GM18519 (cell line): ENCODE data around the gene CGRRF1.
A peak's percentile ranks its signal among the peaks of the same experiment; 100 is the strongest.

Experiments used
- ATAC-seq: cut with Tn5 transposase; IDR thresholded peaks from one replicate; pipeline ENCODE4 v1.9.1; 2021; ENCODE audit warnings: mild to moderate bottlenecking, moderate library complexity; ENCODE audit not compliant: unreplicated experiment, low FRiP score

Gene CGRRF1, protein sequence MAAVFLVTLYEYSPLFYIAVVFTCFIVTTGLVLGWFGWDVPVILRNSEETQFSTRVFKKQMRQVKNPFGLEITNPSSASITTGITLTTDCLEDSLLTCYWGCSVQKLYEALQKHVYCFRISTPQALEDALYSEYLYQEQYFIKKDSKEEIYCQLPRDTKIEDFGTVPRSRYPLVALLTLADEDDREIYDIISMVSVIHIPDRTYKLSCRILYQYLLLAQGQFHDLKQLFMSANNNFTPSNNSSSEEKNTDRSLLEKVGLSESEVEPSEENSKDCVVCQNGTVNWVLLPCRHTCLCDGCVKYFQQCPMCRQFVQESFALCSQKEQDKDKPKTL

DNA sequence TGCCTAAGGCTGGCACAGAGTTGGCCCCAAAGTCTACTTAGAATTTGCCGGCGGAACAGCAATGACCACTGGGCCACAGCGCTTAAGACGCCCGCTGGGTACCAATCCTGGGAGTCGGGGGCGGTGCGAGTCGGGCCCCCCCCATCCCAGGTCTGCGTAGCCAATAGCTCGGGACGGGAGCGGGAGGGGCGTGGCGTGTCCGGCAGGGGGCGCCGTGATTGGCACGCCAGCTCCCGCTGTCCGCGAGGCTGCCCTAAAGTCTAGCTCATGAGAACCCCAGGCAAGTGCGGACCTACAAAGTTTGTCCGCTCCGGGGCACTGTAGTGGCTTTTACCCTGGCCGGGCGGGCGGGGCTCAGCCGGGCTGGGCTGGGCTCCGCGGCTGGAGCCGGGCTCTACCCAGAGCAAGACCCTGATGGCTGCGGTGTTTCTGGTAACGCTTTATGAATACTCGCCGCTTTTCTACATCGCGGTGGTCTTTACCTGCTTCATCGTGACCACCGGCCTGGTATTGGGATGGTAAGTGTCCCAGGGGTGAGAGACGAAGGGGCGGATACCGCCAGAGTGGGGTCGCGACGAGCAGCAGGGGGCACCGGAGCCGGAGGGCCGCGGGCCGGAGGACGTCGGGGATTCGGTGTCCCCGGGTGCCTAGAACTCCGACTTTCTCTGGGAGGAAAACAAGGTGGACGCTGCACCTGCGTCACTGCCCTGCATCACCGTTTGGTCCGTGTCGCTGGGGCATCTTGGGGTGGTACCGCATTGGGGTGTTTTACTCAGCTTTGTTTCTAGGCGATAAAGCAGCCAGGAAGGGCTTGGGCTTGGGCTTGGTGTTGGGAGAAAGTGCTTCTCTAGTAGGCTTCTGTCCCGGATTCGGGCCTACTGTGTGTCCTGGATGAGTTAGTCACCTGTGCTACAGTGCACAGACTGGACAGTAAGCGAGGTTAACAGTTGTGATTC is at the start of gene CGRRF1:
Gene CGRRF1 (plus strand): TSS at position 361 of the 956 bp plus-strand sequence. CDS start 54 bp downstream, at position 415.
- ATAC-seq = peak; percentile 90

DNA sequence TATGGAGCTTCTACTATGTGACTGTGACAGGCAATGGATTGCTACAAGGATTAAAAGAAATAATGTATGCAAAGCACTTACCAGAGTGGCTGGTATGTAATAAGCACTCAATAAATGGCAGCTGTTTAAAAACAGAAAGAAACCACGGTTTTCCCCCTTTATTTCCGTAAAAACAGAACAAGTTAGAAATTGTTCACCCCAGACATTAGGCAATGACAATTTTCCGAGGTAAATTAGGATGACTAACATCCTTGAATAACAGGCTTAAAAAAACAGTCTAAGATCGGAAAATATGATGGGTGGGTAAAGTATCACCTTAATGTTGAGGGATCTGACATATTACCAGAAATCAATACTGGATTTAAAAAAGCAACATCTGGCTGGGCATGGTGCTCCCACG is 47.7 kb upstream of the CGRRF1 start:
- ATAC-seq = no peak

DNA sequence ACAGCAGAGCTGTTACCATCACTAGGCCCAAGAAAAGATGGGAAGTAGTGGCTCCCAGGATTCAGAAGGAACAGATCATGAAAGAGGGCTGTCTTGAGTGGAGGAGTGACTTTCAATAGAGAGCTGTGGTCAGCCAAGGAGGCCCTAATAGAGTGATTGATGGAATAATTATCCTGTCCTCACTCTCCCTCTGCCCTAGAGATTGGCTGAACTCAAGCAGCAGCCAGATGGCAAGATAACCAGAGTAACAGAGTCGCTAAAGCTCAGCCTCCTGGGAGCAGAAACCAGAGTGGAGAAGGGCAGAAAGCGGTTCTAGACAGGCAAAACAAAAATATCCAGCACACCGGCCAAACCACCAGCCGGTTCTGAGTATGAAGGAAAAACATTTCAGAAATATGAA is 44.1 kb upstream of the CGRRF1 start:
- no peak for ATAC-seq

DNA sequence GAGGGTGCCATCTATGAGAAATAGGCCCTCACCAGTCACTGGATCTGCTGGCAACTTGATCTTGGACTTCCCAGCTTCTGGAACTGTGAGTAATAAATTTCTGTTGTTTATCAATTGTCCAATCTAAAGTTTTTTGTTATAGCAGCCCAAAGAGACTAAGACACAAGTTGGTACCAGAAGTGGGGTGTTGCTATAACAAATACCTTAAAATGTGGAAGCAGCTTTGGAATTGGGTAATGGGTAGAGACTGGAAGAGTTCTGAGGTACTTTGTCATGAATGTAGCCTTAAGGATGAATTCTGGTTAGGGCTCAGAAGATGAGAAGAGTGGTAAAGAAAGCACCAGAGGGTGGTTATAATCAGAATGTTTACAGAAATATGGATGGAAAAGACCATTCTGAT is 42.4 kb upstream of the CGRRF1 start:
- ATAC-seq = no peak

DNA sequence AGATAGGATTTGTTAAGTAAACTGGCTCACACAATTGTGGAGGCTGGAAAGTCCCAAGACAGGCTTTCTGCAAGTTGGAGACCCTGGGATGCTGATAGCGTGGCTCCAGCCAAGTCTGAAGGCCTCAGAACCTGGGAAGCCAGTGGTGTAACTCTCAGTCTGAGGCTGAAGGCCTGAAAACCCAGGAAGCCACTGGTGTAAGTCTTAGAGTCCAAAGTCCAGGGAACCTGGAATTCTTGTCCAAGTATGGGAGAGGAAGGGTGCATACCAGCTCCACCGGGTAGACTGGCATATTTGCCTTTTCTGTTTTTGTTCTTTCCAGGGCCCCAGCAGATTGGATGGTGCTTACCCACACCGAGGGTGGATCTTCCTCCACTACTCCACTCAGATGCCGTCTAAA is 39.0 kb upstream of the CGRRF1 start:
- no peak for ATAC-seq

DNA sequence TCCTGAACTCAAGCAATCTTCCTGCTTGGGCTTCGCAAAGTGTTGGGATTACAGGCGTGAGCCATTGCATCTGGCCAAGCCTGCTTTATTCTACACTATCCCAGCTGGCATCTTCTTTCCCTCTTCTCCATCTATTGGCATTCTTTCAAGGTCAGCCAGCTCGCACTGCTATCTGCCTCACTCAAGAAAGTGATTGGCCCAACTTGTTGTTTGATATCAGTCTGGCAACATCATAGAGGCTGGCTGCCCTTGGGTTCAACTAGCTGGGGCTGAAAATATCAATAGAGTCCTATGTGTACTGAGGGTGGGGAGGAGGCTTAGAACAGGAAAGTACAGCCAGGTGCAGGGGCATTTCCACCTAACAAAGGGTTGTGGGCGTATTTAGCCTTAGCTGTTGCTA is 38.1 kb upstream of the CGRRF1 start:
- ATAC-seq = no peak

DNA sequence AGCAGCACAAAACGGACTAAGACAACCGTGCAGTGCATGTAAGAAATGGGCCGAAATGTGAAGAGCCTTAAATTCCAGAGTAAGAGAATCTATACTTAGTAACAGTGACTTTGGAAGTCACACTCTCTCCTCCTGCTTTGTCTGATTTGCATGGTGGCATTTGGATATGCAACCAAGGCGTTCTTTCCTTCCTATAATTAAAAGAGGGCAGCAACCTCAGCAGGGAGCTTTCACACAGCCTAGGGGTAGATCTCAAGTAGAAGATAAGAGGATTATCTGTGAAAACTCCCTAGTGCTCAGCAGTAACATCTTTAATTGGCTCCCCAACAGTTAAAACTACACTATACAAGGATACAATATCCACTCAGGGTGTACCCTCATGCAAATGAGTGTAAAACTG is 37.4 kb upstream of the CGRRF1 start:
- no peak for ATAC-seq

DNA sequence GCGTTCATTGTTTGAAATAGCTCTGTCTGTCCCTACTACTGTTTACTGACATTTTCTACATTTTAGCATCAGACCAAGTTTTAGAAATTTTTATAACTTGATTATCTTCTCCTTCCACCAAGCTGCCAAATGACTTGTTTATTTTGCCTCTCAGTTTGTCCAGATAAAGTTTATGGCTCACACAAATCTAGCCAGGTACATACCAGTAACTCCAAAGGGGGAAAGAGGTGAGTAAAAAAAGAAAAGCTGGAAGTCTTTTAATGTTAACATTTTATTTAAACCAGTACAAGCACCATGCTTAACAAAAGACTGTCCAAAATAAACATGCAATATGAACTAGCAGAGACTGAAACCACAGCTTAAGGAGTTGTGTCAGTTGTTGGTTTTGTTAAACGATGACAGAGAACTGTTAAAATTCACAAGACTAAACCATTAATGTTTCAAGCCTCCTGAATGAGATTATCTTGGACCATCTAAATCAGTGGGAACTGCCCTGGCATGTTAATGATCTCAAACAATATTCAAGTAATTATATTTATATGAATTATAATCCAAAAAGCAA is 35.4 kb upstream of the CGRRF1 start:
- ATAC-seq = no peak

DNA sequence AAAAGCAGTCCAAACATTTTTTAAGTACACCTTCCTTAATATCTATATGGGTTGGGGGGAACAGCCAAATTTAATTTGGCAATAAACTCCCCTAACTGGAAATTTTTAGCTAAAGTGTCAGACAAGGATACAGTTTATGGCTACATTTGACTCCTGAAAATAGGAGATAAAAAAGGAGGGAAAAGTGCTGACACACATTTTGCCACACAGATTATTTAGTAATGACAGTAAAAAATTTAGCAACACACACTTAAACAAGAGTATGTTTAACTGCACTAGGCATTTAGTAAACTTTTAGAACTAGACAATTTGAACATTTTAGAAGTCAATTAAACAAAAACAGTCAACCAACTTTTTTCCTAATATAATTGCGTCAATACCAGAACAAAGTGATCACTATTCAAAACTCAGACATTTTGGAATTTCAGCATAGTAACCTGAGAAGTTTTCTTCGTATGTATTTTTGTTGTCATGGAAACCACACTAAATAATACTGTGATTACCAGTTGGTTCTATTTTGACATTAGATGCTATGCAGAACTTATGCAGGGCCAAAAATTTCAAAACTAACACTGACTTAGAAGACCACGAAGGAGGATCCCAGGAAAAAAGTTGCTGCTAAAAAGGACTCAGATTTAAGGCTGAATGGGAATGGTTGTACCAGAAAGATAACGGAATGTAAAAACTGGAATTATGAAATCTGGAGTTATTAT is 34.4 kb upstream of the CGRRF1 start:
- no peak for ATAC-seq

DNA sequence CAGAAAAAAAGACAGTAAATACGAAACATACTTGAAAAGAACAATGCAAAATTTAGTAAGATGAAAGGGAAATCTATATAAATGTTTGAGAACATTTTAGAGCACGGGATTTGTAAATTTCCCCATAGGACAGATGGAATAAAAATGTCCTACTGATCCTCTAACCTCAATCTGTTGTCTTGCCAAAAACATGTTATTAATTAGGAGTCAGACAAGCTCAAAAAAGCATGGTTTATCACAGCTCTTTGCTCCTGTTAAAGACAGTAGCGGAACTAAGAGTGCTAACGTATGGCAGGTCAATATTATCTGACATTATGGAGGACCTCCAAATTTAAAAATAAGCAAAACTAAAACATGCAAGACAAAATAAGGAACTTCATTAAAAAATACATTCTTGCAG is 33.8 kb upstream of the CGRRF1 start:
- ATAC-seq = no peak

DNA sequence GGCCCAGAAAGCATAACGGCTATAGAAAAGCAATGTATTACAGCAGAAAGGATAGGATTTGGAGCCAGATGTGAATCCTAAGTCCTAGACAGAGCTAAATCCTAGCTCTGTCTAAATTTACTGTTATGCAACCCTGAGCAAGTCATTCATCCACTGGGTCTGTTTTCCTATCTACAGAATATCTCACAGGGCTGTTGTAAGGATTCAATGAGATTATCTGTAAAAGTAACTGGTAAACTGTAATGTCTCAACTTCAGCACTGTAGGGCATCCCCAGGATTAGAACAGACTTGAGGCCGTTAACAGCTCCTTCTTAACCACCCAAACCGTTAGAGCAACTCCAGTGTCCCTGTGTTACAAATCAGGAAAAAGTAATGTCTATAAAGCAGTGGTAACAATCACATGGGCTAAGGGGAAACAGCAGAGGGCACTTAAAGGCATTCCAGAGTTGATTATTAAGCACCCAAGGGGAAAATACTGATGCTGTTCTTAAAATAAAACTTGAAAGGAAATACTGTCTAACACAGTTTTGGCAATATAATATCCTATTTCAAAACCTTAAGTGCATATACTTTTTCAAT is 31.0 kb upstream of the CGRRF1 start:
- ATAC-seq = no peak

DNA sequence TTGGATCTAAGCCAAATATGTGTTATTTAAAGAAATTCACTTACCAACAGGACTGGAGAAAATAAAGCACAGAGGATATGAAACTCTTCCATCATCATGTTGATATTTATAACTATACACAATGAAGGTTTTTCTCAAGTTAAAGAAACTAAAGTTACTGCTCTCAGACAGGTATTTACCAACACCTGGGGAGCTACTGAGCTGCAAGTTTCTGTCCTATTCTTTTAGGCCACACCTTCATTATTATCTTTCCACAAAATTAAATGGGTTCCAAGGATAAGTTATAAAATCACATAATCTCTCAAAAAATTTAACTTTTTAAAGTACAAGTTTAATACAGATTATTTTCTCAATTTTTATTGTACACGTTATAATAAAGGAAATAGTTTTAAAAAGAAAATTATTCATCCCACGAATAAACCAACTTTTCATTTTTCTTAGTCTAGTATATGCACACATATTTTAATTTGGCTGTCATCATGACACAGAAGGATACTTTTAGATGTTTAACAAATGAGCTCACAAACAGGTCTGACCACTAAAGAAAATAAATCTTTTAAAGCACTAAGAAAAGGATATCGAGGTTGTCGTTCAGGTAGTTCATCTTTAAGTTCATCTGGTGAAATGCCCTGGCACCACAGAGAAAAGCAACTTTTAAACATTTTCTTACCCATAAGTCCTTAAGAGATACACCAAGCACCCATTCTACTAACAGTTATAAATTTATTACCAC is 28.7 kb upstream of the CGRRF1 start:
- ATAC-seq = no peak

DNA sequence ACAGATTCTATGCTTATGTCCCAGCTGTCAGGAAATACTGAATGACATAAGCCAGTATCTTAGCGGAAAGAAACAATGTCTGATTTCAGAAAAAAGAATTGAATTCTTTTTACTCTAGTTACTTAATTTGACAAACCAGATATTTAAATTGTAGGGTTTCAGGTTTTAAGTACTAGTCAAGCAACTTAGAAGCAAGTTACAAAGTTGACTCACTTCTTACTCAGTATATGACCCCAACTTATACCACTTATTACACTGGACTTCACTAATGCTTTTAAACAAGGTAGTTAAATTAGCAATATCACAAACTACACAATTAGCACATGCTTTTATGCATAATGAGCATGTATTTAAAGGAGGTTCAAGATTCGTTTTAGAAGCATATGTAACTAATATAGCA is 28.0 kb upstream of the CGRRF1 start:
- no peak for ATAC-seq

DNA sequence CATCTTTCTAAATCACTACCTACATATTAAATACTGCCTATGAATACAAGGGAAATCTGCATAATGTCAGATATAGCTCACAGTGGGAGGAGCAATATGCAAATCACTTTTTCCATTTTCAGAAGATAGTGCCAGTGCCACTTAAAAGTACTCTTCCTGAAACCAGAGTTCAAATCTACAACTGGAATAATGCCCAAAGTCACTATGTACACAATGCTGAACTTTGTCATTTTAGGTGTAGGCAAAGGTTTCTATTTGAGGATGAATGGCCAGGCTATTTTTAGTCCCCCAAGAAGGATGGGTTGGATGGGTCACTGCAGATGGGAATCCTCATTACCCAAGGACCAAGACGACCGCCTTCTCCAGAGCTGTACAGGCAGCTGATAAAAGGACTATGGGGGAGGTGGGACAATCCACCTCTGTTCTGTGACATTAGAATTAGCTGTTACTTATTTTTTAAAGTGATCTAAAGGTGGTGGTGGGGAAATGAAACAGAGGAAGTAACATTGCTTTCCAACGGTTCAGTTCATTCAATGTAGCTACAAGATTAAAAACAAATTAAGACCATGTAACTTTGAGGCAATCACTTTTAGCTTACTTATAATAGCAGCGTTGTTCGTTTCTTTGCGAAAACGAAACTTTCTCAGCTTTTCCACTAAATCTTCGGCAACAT is 26.5 kb upstream of the CGRRF1 start:
- ATAC-seq = no peak

DNA sequence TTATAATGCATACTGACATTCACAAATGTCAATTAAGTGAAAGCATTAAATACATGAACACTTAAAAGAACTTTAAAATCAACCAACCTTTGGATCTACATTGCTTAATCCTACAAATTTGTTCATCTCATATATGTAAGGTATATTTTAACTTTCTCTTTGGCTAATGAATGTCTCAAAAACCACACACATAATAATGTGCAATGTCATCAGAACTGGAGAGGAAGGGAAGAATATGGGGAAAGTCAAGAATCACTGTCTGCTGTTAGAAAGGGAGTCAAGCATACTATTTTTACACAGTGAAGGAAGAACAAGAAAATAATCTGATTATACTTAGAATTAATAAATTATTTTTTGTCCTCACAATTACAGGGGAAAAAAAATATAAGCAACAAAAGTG is 25.9 kb upstream of the CGRRF1 start:
- ATAC-seq = no peak

DNA sequence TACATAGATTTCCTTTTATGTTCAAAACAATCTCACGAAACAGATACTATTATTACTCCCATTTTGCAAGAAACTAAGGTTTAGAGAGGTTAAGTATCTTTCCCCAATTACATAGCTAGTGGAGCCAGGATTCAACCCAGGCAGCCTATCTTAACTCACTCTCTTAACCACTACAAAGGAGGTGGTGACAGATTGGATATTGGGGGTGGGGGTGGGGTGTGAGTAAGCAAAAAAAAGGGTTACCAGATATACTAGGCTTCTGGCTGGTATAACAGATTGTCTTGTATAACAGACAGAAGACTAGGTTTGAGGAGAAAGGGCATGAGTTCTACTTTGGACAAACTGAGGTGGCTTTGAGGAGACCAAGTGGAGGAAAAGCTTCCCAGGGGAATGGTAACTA is 23.0 kb upstream of the CGRRF1 start:
- ATAC-seq = no peak

DNA sequence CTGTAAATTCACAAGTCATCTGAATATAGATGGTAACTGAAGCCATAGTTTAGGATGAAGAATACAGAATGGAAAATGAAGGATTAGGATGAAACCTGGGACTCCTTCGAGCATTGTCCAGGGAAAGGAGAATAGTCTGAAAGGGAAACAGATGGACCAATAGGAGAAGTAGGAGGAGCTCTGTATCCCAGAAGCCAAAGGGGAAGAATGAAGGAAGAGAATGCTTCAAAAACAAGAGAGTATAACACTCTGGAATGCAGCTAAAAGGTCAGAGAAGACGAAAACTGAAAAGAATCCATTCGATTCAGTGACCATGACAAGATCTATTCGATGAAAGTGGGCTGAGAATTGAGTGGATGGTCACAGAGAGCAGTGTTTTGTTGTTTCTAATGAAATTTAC is 21.9 kb upstream of the CGRRF1 start:
- no peak for ATAC-seq

DNA sequence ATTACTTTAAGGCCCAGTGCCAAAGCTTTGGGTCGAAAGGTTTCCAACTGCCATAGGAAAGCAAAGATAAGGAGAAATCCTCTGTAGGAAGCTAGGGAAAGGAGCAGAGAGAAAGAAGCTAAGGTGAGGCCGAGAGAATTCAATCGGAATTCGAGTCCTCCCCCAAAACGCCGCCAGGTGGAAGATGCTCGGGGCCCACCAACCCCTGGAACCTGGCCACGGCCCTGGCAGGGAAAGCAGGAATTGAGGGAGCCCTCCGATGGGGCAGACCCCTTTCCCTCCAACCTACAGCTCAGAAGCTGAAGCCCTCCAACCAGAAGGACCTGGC is 21.4 kb upstream of the CGRRF1 start:
- no peak for ATAC-seq

DNA sequence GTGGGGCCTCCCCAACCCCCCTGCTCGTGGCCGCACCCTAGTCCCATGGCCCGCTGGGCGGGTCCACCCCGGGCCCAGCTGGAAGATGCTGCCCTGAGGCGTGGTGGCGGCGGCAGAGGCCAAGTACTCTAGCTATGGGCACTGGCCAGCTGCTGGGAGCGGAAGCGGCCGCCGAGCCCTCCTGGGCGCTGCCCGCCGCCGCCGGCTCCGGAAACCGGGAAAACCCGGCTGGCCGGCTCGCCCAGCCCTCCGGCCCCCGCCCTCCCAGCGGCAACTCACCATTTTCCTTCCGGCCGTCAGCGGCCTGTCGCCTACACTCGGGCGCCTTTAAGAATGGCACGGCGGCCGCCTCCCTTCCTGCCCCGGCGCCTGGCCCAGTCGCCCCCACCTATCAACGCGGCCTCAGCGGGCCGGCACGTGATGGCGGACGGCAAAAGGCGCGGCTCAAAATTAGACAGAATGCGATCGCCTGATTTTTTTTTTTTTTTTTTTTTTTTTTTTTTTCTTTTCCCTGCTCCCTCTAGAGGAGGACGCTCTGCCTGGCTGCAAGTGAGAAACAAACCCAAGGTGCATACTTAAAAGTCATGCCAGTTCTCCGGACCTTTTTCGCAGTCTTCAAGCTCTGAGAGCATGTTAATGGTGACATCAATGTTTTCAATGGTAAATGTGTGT is 20.9 kb upstream of the CGRRF1 start, which contains the start of gene GMFB:
Gene GMFB (minus strand): TSS at position 335 of the 672 bp plus-strand sequence. CDS start 53 bp downstream, at position 282.
- peak; percentile 80 for ATAC-seq
